Kidney (tissue), 14 donors: ENCODE measurements around the gene FUT8. TPM values are rescaled to one million over a fixed set of nuclear protein-coding genes. Genes with fewer than 3 reads are reported as not detected.
"Not testable (repeated sequence)": the region's sequence is repeated elsewhere in the genome, so short reads cannot be mapped to it uniquely, and the experiment has no call there.

Experiments used
- DNase-seq, 5 donors: peaks; one replicate each; pipeline ENCODE4 v3.0.0-alpha.2; 2013 to 2020
- FAIRE-seq: peaks from 2 replicates; lab custom pipeline; 2012; peaks lifted over from hg19 to GRCh38; lab: Jason Lieb, UNC
- H3K27ac ChIP-seq, 2 donors: one replicate each; pipeline ENCODE4 v1.7.0; 2013; ENCODE audit warnings: low read depth in 2 of 2, low read length in 2 of 2, inconsistent platforms in 1 of 2
- H3K27me3 ChIP-seq: one replicate; pipeline ENCODE4 v1.7.1; 2013; ENCODE audit warnings: low read length, inconsistent platforms; ENCODE audit not compliant: control insufficient read depth, insufficient read depth
- H3K36me3 ChIP-seq, 3 donors: one replicate each; pipeline versions ENCODE4 v1.7.0 to v1.7.1; 2013; ENCODE audit warnings: low read length in 3 of 3, control low read depth in 1 of 3, inconsistent platforms in 1 of 3; ENCODE audit not compliant: insufficient read depth in 3 of 3, control insufficient read depth in 2 of 3
- H3K4me1 ChIP-seq, 3 donors: one replicate each; pipeline versions ENCODE4 v1.7.0 to v1.7.1; 2013; ENCODE audit warnings: low read length in 3 of 3, inconsistent platforms in 1 of 3, low read depth in 1 of 3; ENCODE audit not compliant: control insufficient read depth in 2 of 3, insufficient read depth in 2 of 3
- H3K4me3 ChIP-seq, 3 donors: one replicate each; pipeline versions ENCODE4 v1.7.0 to v1.8.1; 2013; ENCODE audit warnings: low read length in 3 of 3, control low read depth in 1 of 3, inconsistent platforms in 1 of 3
- H3K9ac ChIP-seq, 3 donors: one replicate each; pipeline versions ENCODE4 v1.7.0 to v1.7.1; 2013; ENCODE audit warnings: low read length in 3 of 3, control low read depth in 1 of 3, inconsistent platforms in 1 of 3
- H3K9me3 ChIP-seq, 3 donors: one replicate each; pipeline versions ENCODE4 v1.7.0 to v1.7.1; 2013; ENCODE audit warnings: low read length in 3 of 3, control low read depth in 1 of 3, inconsistent platforms in 1 of 3; ENCODE audit not compliant: control insufficient read depth in 2 of 3, insufficient read depth in 1 of 3
- CTCF ChIP-seq: IDR thresholded peaks from 3 replicates; pipeline ENCODE4 v1.5.1; 2012; ENCODE audit warnings: mild to moderate bottlenecking, moderate library complexity, borderline replicate concordance; ENCODE audit not compliant: insufficient read depth; ENCODE audit errors: extremely low read depth
- intact Hi-C: fragments of 100-400 bp; cut with DNase I; formaldehyde crosslinking; loops from one replicate; pipeline ENCODE4 v1.11.1; 2022
- polyA plus RNA-seq: library from polyadenylated mRNA; stranded (reverse); fragments of 350-450 nt; fragmentation: Illumina TruSeq; extraction: RNeasy Lipid Tissue Mini Kit (QIAGEN cat#74804); gene quantifications from one replicate; pipeline ENCODE4 v1.2.3, GENCODE V29; 2014; ENCODE audit warnings: low read depth, low replicate concordance; ENCODE audit not compliant: insufficient read depth
- total RNA-seq: library from RNA; stranded (reverse); fragmentation: NEBNext Ultra II Directional; extraction: Animal tissue kit (Norgen Biotek cat#: 25700); gene quantifications from one replicate; pipeline ENCODE4 v1.2.1, GENCODE V29; 2021
- donor health status: control.
- donor health status: control.
- donor health status: control.
- donor health status: control.
- donor health status: control.
- donor health status: DM: yes; HTN: yes; CAD: no.
- donor health status: Normal renal cell carcinoma (clear cell type).

The FUT8 gene
- total and polyA plus RNA-seq, 2 donors from 2014 or later, result 8.2 to 49.6 TPM

- no peak overlapping the region for H3K9ac ChIP-seq
- no peak for FAIRE-seq
- DNase-seq, result no peak
These were observed 292.3 kb downstream of the FUT8 start for GRCh38 chr14:65704850-65705249.

DNA sequence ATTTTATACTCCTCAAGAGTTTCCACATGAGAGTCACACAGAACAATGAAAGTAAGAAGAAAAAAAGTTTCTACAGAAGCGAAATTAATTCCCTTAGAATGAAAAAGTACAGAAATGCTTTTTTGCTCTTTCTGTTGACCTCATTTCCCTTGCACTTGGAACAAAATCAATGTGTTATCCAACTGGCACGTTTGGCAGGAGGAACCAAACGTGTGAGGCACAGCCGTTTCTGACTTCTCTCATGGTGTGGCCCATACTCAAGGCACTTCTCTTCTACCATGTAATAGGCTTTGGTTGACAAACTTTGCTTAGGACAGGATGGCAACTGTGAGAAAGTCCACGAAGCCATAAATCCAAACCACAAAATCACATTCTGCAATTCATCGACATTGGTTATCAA lies 297.0 kb downstream of the FUT8 start:
- no peaks in the 10 kb centered on the region for H3K4me1 ChIP-seq

More at GRCh38 chr14:65704850-65705249, 292.3 kb downstream of the FUT8 start:
- Histone ChIP-seq H3K27ac (no peak overlapping the region), H3K36me3 (no peaks in the 10 kb centered on the region), H3K9me3 (peaks cover 0 to 5% (median 0%) of the 10 kb centered on the region in 3 donors), H3K4me1 (no peaks in the 10 kb centered on the region), H3K4me3 (no peak overlapping the region), H3K27me3 (no peaks in the 10 kb centered on the region)
- TF ChIP-seq CTCF, result no peak
- intact Hi-C loops, result no loop called here

DNA sequence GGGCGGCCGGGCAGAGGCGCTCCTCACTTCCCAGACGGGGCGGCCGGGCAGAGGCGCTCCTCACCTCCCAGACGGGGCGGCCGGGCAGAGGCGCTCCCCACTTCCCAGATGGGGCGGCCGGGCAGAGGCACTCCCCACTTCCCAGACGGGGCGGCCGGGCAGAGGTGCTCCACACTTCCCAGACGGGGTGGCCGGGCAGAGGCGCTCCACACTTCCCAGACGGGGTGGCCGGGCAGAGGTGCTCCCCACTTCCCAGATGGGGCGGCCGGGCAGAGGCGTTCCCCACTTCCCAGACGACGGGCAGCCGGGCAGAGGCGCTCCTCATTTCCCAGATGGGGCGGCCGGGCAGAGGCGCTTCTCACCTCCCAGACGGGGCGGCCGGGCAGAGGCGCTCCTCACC lies 304.3 kb downstream of the FUT8 start:
- H3K27me3 ChIP-seq, H3K27ac ChIP-seq, H3K4me3 ChIP-seq, intact Hi-C loops, FAIRE-seq, H3K9me3 ChIP-seq, H3K4me1 ChIP-seq, H3K36me3 ChIP-seq, H3K9ac ChIP-seq: not testable (repeated sequence)
- DNase-seq, result peak in 1 of 5 donors; percentile 48

More for the DNA sequence above, 297.0 kb downstream of the FUT8 start:
- no peak overlapping the region for H3K9ac ChIP-seq
- no peak overlapping the region for H3K27ac ChIP-seq
- H3K9me3 ChIP-seq, result peaks cover 0 to 5% (median 0%) of the 10 kb centered on the region in 3 donors
- H3K36me3 ChIP-seq, result no peaks in the 10 kb centered on the region
- TF ChIP-seq CTCF, result no peak
- H3K4me3 ChIP-seq, result no peak overlapping the region
- DNase-seq (no peak), FAIRE-seq (no peak)
- H3K27me3 ChIP-seq, result no peaks in the 10 kb centered on the region
- intact Hi-C loops, result no loop called here

DNA sequence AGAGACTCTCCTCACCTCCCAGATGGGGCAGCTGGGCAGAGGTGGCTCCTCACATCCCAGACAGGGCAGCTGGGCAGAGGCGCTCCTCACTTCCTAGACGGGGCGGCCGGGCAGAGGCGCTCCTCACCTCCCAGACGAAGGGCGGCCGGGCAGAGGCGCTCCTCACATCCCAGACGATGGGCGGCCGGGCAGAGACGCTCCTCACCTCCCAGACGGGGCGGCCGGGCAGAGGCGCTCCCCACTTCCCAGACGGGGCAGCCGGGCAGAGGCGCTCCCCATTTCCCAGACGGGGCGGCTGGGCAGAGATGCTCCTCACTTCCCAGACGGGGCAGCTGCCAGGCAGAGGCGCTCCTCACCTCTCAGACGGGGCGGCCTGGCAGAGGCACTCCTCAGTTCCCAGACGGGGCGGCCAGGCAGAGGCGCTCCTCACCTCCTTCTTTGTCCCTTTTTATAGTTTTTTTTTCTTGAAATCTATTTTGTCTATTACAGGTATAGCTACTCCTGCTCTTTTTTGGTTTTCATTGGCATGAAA lies 304.9 kb downstream of the FUT8 start:
- H3K9me3 ChIP-seq, H3K9ac ChIP-seq, H3K4me1 ChIP-seq, H3K27me3 ChIP-seq, H3K36me3 ChIP-seq, FAIRE-seq, H3K27ac ChIP-seq, intact Hi-C loops, H3K4me3 ChIP-seq: not testable (repeated sequence)
- peak in 1 of 5 donors; percentile 54 for DNase-seq
